C4-2B (cell line): Measurements from ENCODE around the gene OTOGL.
"Not testable (repeated sequence)": the region's sequence is repeated elsewhere in the genome, so short reads cannot be mapped to it uniquely, and the experiment has no call there.

Source experiments
- CTCF ChIP-seq: fragments of 450-650 bp; conservative IDR thresholded peaks from 2 replicates; pipeline ENCODE4 v1.5.1; 2017; ENCODE audit warnings: mild to moderate bottlenecking
- ZFX ChIP-seq: fragments of 450-650 bp; IDR thresholded peaks from 2 replicates; pipeline ENCODE4 v1.6.1; 2017

- TF ChIP-seq ZFX, CTCF: not testable (repeated sequence)
Observed at GRCh38 chr12:80218925-80219324, 119.6 kb downstream of the OTOGL start.
